ES-I3 (cell line): ENCODE data around the gene KCND1.

Source experiments
- H3K36me3 ChIP-seq: 2 replicates; pipeline ENCODE4 v1.6.1; 2013; ENCODE audit warnings: mild to moderate bottlenecking, low read length, control low read depth, moderate library complexity; ENCODE audit not compliant: insufficient read depth
- H3K4me1 ChIP-seq: 2 replicates; pipeline ENCODE4 v1.6.1; 2013; ENCODE audit warnings: mild to moderate bottlenecking, control low read depth, low read length; ENCODE audit not compliant: insufficient read depth
- H3K9ac ChIP-seq: 2 replicates; pipeline ENCODE4 v1.6.1; 2013; ENCODE audit warnings: low read depth, mild to moderate bottlenecking, low read length, moderate library complexity
- H3K9me3 ChIP-seq: 2 replicates; pipeline ENCODE4 v1.6.1; 2013; ENCODE audit warnings: mild to moderate bottlenecking, low read length, moderate library complexity; ENCODE audit not compliant: control insufficient read depth, insufficient read depth

Gene KCND1

DNA sequence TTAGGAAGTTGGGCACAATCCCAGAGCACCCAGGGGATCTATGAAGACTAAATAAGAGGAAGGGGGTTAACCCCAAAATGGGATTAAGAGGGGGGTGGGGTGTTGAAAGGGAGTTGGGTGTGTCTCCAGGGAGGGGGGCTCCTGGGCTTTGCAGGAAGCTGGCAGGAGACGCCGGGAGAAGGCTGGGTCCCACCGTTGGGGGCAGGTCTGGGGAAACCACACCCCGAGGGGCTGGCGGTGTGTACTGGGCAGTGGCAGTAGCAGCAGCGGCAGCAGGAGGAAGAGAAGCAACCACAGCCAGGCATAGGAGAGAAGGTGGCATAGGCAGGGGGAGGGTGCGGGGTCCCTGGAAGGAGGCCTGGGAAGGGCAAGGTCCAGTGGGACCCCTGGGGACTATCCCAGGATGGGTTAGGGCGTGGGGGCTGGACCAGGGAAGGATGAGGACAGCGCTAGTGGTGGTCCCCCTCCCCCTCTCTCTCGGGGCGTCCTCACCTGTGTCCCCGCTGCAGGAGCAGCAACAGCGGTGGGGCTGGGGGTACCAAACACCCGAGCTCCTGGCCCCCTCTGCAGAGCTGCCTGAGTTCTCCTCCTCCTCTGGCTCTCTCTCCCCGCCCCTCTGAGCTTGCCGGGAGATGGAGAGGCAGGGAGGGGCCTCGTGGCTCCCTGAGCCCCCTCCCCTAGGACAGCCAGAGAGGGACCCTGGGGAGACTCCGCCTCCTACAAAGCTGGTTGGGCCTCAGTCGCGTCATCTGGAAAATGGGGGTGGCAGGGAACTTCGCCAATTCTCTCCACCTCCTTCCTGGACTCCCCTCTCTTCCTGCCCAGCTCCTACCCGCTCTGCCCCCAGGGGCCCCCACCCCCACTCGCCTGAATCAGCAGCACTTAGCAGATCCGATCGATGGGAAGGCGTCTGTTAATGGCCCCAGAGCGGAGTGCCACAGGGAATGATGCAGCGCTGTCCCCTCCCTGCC lies at the start of gene KCND1:
TSS of gene KCND1 (minus strand) at position 596 of the 971 bp plus-strand sequence. CDS start 1,573 bp downstream, outside the sequence.
- Histone ChIP-seq H3K36me3 (peaks cover 2% of the 10 kb centered on the region; the same call in 1 of the 2 replicates), H3K4me1 (peaks cover 7% of the 10 kb centered on the region; the same call in 1 of the 2 replicates), H3K9ac (peak within 1 kb of the TSS; percentile 69), H3K9me3 (no peaks in the 10 kb centered on the region)

- peaks cover 6% of the 10 kb centered on the region; the same call in 1 of the 2 replicates for H3K36me3 ChIP-seq
- H3K9me3 ChIP-seq: no peaks in the 10 kb centered on the region
- H3K9ac ChIP-seq: no peak overlapping the region
- H3K4me1 ChIP-seq: no peaks in the 10 kb centered on the region
Observed at GRCh38 chrX:49019599-49020249, 48.1 kb upstream of the KCND1 start.

DNA sequence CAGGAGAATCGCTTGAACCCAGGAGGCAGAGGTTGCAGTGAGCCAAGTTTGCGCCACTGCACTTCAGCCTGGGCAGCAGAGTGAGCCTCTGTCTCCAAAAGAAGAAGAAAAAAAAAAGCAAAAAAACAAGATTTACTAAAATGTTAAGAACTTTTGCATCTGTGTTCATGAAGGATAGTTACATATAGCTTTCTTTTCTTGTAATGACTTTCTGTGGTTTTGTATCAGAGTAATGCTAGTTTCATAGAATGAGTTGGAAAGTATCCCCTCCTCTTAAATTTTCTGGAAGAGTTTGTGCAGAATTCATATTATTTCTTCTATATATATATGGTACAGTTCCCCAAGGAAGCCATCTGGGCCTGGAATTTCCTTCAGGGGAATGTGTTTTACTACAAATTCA lies 47.4 kb upstream of the KCND1 start:
- no peak overlapping the region for H3K9ac ChIP-seq
- H3K36me3 ChIP-seq: no peaks in the 10 kb centered on the region
- no peaks in the 10 kb centered on the region for H3K4me1 ChIP-seq
- no peaks in the 10 kb centered on the region for H3K9me3 ChIP-seq

GRCh38 chrX:49003696-49004095 lies 32.1 kb upstream of the KCND1 start:
- Histone ChIP-seq H3K4me1 (no peaks in the 10 kb centered on the region), H3K9me3 (no peaks in the 10 kb centered on the region), H3K36me3 (no peaks in the 10 kb centered on the region), H3K9ac (no peak overlapping the region)

GRCh38 chrX:49002091-49002935 lies 30.7 kb upstream of the KCND1 start, which contains the start of gene GRIPAP1:
TSS of gene GRIPAP1 (minus strand) at chrX:49002264. CDS start at chrX:49002229, 35 bp downstream.
- no peaks in the 10 kb centered on the region for H3K4me1 ChIP-seq
- no peaks in the 10 kb centered on the region; the same call in 1 of the 2 replicates for H3K36me3 ChIP-seq
- peak within 1 kb of the TSS; percentile 83 for H3K9ac ChIP-seq
- H3K9me3 ChIP-seq: no peaks in the 10 kb centered on the region

GRCh38 chrX:49001521-49002090 lies 30.0 kb upstream of the KCND1 start:
- Histone ChIP-seq H3K9ac (peak overlapping the region; percentile 83), H3K4me1 (no peaks in the 10 kb centered on the region), H3K36me3 (no peaks in the 10 kb centered on the region; the same call in 1 of the 2 replicates), H3K9me3 (no peaks in the 10 kb centered on the region)

GRCh38 chrX:49000636-49001035 lies 29.0 kb upstream of the KCND1 start:
- Histone ChIP-seq H3K4me1 (no peaks in the 10 kb centered on the region), H3K9ac (no peak overlapping the region), H3K9me3 (no peaks in the 10 kb centered on the region), H3K36me3 (no peaks in the 10 kb centered on the region; the same call in 1 of the 2 replicates)

DNA sequence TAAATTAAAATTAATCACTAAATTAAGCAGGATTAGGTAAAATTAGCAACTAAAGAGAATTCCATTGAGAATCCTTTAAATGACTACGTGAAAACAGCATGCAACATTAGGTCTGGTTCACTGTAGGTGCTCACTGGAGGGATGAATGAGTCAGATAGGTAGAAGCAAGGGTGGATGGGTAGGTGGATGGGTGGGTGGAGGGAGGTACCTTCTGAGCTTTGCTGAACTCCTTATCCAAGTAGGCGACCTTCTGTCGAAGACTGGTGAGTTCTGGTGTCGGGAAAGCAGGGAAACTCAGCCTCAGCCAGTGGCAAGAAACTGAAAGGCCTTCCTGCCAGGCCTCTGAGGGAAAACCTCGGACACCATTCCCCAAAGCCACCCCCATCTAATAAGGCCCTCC lies 27.4 kb upstream of the KCND1 start:
- H3K4me1 ChIP-seq: no peaks in the 10 kb centered on the region
- no peak overlapping the region for H3K9ac ChIP-seq
- H3K9me3 ChIP-seq: no peaks in the 10 kb centered on the region
- H3K36me3 ChIP-seq: no peaks in the 10 kb centered on the region; the same call in 1 of the 2 replicates

DNA sequence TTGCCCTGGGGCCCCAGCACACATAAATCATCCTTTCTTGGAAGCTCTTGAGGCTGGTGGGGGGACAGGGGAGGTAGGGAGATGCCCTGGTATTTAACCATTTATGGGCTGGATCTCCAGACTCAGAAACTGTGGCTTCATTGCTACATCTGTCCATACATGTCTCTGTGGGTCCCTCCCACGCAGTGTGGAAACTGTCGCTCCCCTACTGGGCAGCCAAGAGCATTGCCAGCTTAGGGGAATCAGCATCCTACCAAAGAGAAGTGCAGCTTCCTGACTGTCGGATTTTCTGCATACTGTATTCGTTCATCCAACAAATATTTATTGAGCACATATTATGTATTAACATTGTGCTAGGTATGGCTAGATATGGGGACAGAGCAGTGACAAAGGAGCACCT lies 26.7 kb upstream of the KCND1 start:
- Histone ChIP-seq H3K36me3 (no peaks in the 10 kb centered on the region; the same call in 1 of the 2 replicates), H3K9me3 (no peaks in the 10 kb centered on the region), H3K9ac (no peak overlapping the region), H3K4me1 (no peaks in the 10 kb centered on the region)

DNA sequence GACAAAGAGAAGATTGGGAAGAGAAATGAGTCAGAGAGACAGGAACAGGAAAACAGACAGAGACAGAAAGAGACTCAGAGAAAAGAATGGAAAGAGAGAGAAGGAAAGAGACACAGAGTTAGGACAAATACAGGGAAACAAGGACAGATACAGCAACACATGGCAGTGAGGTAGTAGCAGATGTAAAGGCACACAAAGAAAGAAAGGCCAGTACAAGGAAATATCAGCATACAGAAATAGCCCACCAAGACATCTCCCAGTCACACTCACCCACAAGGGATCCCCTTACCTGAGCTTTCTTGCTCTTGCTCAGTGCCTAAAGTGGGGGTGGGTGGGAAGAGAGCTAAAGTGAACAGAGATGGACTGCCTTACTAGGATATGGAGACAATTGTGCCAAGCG lies 26.2 kb upstream of the KCND1 start:
- H3K9me3 ChIP-seq: no peaks in the 10 kb centered on the region
- no peak overlapping the region for H3K9ac ChIP-seq
- no peaks in the 10 kb centered on the region; the same call in 1 of the 2 replicates for H3K36me3 ChIP-seq
- H3K4me1 ChIP-seq: no peaks in the 10 kb centered on the region

GRCh38 chrX:48997455-48997854 lies 25.8 kb upstream of the KCND1 start:
- H3K4me1 ChIP-seq: no peaks in the 10 kb centered on the region
- no peak overlapping the region for H3K9ac ChIP-seq
- H3K9me3 ChIP-seq: no peaks in the 10 kb centered on the region
- H3K36me3 ChIP-seq: no peaks in the 10 kb centered on the region; the same call in 1 of the 2 replicates

DNA sequence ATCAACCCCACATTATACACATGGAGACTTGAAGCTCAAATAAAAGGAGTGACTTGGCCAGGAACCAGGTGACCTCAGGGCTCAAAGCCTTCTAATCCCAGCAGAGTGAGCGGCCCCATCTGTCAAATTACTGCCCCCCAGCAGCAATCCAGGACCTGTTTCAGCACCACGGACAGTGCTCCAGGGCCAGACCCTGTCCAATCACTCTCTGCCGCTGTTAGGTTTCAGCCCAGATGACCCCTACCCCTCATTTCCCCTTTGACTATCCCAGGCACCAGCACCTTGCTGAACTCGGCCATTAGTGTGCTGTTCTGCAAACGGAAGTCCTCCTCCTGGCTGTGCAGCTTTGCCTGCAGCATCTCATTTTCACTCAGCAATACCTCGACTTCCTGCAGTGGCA lies 25.3 kb upstream of the KCND1 start:
- H3K9me3 ChIP-seq: no peaks in the 10 kb centered on the region
- H3K4me1 ChIP-seq: no peaks in the 10 kb centered on the region
- H3K9ac ChIP-seq: no peak overlapping the region
- H3K36me3 ChIP-seq: no peaks in the 10 kb centered on the region; the same call in 1 of the 2 replicates

DNA sequence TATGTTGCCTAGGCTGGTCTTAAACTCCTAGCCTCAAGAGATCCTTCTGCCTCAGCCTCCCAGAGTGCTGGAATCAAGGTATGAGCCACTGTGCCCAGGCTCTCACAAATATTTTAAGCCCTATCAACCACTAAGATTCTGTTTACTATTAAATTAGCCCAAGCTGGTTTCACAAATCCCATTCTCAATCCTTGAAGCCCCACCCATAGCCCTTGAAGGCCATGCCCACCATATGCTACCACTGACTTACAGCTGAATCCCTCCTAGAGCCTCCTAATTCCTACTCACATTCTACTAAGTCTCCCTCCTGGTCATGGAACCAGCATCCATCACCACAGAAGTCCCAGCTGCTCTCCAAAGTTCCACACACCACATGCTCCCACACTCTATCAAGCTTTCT lies 20.7 kb upstream of the KCND1 start:
- no peaks in the 10 kb centered on the region; the same call in 1 of the 2 replicates for H3K36me3 ChIP-seq
- no peaks in the 10 kb centered on the region for H3K4me1 ChIP-seq
- H3K9me3 ChIP-seq: no peaks in the 10 kb centered on the region
- H3K9ac ChIP-seq: no peak overlapping the region
